Mucosa of descending colon (tissue), 3 donors: ENCODE data around the gene KLHL4. TPM values are rescaled to one million over a fixed set of nuclear protein-coding genes. Genes with fewer than 3 reads are reported as not detected.

ENCODE experiments used
- ATAC-seq: fragments of 200-7000 bp; cut with Tn5 transposase; one replicate; pipeline ENCODE4 v1.9.1; 2020; ENCODE audit warnings: mild to moderate bottlenecking, moderate library complexity
- DNase-seq, 3 donors: peaks; one replicate each; pipeline ENCODE4 v3.0.0-alpha.2; 2020
- H3K36me3 ChIP-seq: fragments of 200-600 bp; one replicate; pipeline ENCODE4 v1.8.0; 2021; ENCODE audit warnings: low read depth, mild to moderate bottlenecking
- H3K4me1 ChIP-seq: fragments of 200-600 bp; one replicate; pipeline ENCODE4 v1.8.0; 2021; ENCODE audit warnings: low read depth, mild to moderate bottlenecking
- H3K4me3 ChIP-seq: fragments of 200-600 bp; one replicate; pipeline ENCODE4 v1.8.0; 2021; ENCODE audit warnings: mild to moderate bottlenecking
- H3K9me3 ChIP-seq: fragments of 200-600 bp; one replicate; pipeline ENCODE4 v1.8.0; 2021; ENCODE audit warnings: mild to moderate bottlenecking
- intact Hi-C, 2 donors: fragments of 100-400 bp; cut with DNase I in 1 of 2; cut with micrococcal nuclease in 1 of 2; formaldehyde crosslinking; loops; one replicate each; pipeline versions ENCODE4 v1.11.0 to v1.11.1; 2022; cut with DNase I, micrococcal nuclease
- total RNA-seq, 3 donors: library from RNA; stranded (reverse); fragmentation: NEBNext Ultra II Directional in 2 of 3; extraction: Animal tissue kit (Norgen Biotek cat#: 25700) in 2 of 3; gene quantifications; one replicate each; pipeline versions ENCODE4 v1.2.1 to v1.2.4, GENCODE V29; 2021 to 2023
- TF ChIP-seq, protein P1 (sequence below): fragments of 200-600 bp; IDR thresholded peaks from one replicate; pipeline ENCODE4 v1.8.0; 2022; ENCODE audit warnings: antibody characterized with exemption, mild to moderate bottlenecking
- donor health status: DM: no; HTN: no; CAD: no; lungs with moderate emphysema.
- donor health status: DM: no; HTN: no; CAD: no.
- donor health status: DM: no; HTN: yes; CAD: no.

KLHL4 gene
- total RNA-seq, 3 donors from 2014 or later: 0.35 to 0.58 (median 0.41) TPM

DNA sequence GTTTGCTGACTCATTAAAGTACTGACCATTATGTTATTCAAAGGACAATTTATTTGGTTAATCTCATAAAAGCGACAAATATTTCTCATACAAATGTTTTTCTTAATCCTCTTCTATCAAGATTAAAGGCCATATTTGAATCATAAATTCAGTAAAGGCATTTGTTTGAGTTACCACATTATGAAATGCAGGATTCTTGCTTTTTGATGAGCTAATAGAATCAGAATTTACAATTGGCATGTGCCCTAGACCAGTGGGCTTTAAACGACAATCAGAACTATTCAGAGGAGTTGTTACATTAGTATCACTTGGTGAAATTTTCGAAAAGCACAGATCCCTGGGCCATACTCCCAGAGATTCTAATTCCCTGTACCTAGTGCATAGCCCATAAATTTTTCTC, 55.3 kb downstream of the KLHL4 start:
- no peaks in the 10 kb centered on the region for H3K4me1 ChIP-seq
- H3K4me3 ChIP-seq: no peak overlapping the region
- no peaks in the 10 kb centered on the region for H3K9me3 ChIP-seq
- H3K36me3 ChIP-seq: no peaks in the 10 kb centered on the region
- no peak for ATAC-seq
- no peak for DNase-seq
- TF ChIP-seq, protein P1, sequence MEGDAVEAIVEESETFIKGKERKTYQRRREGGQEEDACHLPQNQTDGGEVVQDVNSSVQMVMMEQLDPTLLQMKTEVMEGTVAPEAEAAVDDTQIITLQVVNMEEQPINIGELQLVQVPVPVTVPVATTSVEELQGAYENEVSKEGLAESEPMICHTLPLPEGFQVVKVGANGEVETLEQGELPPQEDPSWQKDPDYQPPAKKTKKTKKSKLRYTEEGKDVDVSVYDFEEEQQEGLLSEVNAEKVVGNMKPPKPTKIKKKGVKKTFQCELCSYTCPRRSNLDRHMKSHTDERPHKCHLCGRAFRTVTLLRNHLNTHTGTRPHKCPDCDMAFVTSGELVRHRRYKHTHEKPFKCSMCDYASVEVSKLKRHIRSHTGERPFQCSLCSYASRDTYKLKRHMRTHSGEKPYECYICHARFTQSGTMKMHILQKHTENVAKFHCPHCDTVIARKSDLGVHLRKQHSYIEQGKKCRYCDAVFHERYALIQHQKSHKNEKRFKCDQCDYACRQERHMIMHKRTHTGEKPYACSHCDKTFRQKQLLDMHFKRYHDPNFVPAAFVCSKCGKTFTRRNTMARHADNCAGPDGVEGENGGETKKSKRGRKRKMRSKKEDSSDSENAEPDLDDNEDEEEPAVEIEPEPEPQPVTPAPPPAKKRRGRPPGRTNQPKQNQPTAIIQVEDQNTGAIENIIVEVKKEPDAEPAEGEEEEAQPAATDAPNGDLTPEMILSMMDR: no peak
- intact Hi-C loops: no loop called here

DNA sequence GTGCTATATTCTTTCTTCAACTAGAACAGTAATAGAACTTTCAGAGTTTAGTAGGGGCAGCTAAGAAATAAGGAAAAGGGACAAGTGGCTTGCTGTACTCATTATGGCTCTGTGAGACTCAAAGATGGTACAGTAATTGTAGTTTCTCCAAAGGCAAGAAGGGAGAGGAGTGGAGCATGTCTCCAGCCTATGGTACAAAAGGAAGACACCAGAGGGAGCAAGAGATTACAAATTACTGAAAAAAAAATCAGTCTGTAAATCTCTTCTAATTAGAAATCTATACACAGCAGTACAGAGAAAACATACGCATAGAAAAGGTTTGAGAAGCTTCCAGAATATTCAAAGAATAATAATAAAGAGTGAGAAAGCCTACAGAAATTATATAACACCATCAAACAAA, 61.4 kb downstream of the KLHL4 start:
- intact Hi-C loops: no loop called here

DNA sequence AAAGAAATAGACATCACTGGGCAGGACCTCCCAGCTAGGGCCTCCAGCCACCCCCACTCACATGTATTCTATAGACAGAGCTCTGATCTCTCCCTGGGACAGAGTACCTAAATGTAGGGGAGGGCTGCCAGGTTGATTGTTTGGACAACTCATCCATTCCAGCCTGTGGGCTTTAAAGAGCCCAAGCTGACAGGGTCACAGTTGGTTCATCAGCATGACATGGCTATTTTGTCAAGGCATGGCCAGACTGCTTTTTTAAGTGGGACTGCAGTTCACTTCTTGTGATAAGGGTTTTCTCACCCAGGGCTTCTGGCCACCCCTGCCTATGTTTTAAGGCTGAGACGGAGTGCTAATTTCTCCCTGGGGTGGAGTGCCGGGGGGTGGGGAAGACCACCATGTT, 63.3 kb downstream of the KLHL4 start:
- intact Hi-C loops: no loop called here
- Histone ChIP-seq H3K36me3 (no peaks in the 10 kb centered on the region), H3K4me3 (no peak overlapping the region), H3K4me1 (no peaks in the 10 kb centered on the region), H3K9me3 (no peaks in the 10 kb centered on the region)
- DNase-seq: no peak
- TF ChIP-seq, protein P1: no peak
- no peak for ATAC-seq

More for the DNA sequence above, 61.4 kb downstream of the KLHL4 start:
- DNase-seq (no peak), ATAC-seq (no peak)
- H3K4me3 ChIP-seq: no peak overlapping the region
- H3K9me3 ChIP-seq: no peaks in the 10 kb centered on the region
- H3K36me3 ChIP-seq: no peaks in the 10 kb centered on the region
- TF ChIP-seq, protein P1: no peak
- no peaks in the 10 kb centered on the region for H3K4me1 ChIP-seq

DNA sequence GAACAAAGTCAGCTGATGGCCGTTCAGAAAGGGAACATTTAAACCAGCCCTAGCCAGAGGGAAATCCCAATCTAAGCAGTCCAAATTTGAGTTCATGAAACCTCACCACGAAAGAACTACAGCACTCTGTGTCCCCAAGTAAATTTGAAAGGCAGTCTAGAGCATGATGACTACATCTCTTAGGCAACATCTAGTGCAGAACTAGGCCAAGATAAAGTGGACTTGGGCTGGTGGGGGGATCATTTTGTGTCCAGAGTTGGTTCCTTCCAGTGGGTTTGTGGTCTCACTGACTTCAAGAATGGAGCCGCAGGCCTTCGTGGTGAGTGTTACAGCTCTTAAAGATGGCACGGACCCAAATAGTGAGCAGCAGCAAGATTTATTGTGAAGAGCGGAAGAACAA, 64.9 kb downstream of the KLHL4 start:
- TF ChIP-seq, protein P1: no peak
- Histone ChIP-seq H3K4me1 (no peaks in the 10 kb centered on the region), H3K9me3 (no peaks in the 10 kb centered on the region), H3K36me3 (no peaks in the 10 kb centered on the region), H3K4me3 (no peak overlapping the region)
- intact Hi-C loops: no loop called here
- DNase-seq (no peak), ATAC-seq (no peak)

DNA sequence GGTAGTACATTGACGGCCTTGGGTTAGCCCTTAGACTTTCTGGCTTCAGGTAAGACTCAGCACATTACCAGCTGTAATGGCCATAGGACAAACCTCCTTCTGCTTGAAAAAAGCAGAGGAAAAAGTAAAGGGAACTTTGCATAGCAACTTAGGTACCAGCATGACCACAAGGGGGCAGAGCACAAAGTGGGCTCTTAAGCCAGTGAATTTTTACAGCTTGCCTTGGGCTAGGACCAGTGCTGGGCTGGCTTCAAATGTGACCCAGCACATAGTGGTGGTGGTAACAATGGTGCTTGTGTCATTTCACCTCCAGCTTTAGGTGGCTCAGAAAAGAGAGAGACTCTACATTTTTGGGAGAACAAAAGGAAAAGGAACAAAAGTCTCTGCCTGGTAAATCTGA, 66.1 kb downstream of the KLHL4 start:
- no peak for ATAC-seq
- TF ChIP-seq, protein P1: no peak
- H3K4me1 ChIP-seq: no peaks in the 10 kb centered on the region
- no peak for DNase-seq
- H3K9me3 ChIP-seq: no peaks in the 10 kb centered on the region
- H3K4me3 ChIP-seq: no peak overlapping the region
- intact Hi-C loops: no loop called here
- no peaks in the 10 kb centered on the region for H3K36me3 ChIP-seq

DNA sequence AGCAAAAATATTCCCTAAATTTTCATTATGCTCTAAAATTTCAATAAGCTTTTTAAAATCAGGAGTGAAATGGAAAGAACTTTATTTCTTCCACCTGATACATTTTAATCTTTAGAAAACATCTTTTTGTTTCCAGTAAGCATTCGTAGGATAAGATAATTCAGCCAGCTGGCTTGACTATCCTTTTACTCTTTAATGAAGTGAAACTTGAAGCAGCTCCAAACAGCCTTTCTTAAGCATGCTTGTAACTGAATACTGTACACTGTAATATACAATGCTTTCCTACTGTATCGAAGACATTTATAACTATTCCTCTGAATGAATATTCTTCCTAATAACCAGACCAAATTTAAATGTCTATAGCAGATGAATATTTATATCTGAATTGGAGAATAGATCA, 98.8 kb downstream of the KLHL4 start:
- Histone ChIP-seq H3K4me1 (no peaks in the 10 kb centered on the region), H3K4me3 (no peak overlapping the region), H3K9me3 (no peaks in the 10 kb centered on the region), H3K36me3 (no peaks in the 10 kb centered on the region)
- TF ChIP-seq, protein P1: no peak
- DNase-seq (no peak), ATAC-seq (no peak)
- intact Hi-C loops: no loop called here
